GM18867 (cell line): ENCODE data around the gene R3HCC1L.

ENCODE experiments used
- ATAC-seq: cut with Tn5 transposase; IDR thresholded peaks from one replicate; pipeline ENCODE4 v1.9.1; 2021; ENCODE audit warnings: mild to moderate bottlenecking, moderate library complexity; ENCODE audit not compliant: unreplicated experiment

The R3HCC1L gene

DNA sequence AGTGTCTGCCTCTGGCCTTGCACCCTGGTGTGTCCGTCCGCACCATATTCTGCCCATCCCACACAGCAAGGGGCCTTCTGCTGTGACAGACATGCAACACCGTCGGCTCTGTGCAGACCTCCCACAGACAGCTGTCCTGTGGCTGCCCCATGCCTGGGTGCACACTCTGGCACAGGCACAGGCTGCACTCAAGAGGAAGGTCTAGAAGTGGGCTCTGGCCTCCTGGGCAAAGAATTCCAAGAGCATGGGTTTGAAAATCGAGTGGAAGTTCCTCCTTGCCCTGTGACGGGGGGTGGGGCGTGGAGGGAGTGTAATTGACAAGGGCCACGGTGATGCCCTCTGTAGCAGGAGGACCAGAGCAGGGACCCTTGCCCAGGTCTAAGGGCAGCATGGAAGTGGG, 137.8 kb downstream of the R3HCC1L start:
- no peak for ATAC-seq

DNA sequence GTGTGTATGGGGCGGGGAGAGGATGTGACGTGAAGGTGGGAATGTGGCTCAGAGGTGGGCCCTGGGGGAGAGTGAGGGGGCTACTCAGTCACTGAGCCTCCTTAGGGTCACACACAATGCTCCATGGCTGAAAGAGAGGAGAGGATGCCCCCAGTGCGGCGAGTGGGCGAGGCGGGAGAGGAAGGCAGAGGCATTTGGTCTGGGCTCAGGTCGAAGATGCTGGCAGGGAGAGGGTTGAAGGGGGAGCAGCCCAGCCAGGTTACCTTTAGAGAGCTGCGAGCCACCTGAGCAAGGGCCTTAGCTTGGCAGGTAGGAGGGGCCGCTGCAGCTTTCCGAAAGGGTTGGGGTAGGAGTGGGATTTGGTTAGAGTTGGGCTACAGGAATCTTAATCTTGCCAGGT, 138.2 kb downstream of the R3HCC1L start:
- no peak for ATAC-seq

DNA sequence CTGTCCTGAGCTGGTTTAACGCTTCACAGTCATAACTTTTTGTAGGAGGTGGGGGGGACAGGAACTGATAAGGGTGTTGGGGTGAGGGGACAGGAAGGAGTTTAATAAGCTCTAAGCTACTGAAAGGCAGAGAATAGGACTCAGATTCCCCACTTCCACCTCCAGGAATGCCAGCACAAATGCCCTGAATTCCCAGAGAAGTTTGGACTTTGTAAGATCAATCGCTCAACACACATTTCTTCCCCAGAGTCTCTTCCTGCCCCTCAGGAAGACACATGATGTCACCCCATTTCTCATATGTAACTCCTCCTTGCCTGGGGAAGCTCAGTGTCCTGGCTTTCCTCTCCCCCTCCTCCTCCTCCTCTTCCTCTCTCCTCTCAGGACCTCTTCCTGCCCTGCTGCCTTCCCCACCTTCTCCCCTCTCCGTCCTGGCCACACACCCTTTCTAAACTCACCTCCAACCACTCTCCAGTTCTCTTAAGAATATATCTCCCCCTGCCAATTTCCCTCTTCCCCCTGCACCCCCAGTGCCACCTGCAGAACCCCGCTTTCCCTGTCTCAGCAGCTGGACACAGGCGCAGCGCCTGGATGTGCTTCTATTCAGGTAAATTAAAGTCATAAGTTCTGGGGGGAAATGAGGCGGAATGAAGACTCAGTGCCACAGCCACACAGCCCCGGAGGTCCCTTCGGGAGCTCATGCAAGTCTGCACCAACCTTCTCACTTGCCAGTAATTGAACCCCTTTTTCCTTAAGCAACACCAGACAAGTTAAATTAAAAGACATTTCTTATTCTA, 138.8 kb downstream of the R3HCC1L start:
- no peak for ATAC-seq

DNA sequence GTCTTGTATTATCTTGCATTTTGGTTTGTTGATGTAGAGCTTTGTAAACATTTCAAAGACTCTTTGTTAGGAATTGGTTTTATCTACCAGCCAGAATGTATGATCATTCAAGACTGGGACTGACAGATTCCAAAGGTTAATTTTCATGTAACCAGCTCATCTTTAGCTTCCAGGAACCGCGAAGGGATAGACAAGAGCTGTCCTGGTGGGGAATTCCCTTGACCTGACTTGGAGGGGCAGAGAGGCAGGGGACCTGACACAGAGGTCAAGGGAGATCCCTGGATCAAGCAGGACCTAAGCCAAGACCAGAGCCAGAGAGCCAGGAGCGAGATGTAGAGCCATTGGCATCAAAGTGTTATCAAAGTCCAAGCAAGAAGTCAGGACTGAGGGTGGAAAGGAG, 140.1 kb downstream of the R3HCC1L start:
- ATAC-seq, result no peak

DNA sequence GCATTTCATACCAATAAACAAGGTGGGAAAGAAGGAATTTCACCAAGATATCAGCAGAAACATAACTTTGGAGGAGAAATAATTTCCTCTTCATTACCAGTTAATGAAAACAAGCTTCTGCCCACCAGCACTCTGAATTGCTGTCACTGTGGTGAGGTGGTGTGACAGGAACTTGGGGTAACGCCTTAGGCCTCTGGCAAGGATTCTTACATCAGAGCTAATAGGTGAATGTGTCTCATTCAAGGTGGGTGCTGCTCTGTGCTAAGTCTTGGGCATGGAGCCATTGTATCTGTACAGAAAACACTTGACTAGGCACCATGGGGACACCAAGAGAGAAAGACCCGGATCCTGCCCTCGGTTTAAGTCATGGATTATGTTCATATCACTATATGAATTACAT, 141.9 kb downstream of the R3HCC1L start:
- no peak for ATAC-seq

DNA sequence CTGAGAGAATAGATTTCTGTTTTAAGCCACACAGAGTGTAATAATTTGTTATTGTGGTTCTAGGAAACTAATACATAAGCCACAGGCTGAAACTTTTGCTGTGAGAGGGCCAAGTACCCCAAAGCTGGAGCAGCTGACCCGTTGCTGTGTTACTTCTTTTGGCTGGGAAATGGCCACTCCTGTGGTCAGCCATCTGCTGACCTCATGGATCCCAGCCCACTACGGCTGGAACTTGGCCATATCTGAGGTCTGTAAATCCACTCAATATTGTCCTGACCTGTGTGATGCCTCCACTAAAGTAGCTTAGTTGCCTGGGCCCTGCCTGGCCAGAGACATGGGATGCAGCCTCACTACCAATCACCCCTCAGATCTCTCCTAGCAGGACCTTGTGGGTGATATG, 151.0 kb downstream of the R3HCC1L start:
- ATAC-seq, result no peak

DNA sequence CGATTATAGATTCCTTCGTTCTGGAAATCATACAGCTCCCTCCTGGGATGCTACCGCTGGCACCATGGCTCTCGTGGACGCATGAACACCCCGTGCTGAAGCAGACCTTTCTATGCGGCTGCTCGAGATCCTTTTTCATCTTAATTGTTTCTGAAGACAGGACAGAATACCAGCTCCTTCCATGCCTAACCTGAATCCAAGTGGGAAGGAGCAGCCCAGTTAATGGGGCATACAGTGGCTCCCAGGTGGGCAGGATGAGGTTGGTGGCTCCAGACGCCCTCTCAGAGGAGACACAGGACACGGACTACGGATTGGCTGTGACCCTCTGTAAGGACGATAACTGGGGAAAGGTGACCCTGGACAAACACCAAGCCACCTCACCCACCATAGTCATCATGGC, 152.0 kb downstream of the R3HCC1L start:
- ATAC-seq, result no peak

DNA sequence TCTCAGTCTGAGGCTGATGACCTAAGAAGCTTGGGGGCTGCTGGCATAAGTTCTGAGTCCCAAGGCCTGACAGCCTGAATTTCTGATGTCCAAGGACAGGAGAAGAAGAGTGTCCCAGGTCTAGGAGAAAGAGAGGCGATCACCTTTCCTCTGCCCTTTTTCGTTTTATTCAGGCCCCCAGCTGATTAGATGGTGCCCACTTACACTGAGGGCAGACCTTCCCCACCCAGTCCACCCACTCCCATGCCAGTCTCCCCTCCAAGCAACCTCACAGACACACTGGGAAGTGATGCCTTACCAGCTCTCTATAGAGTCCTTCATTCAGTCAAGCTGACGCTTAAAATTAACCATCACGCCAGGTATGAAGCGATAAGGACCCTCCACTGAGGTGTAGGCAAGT, 152.9 kb downstream of the R3HCC1L start:
- no peak for ATAC-seq

DNA sequence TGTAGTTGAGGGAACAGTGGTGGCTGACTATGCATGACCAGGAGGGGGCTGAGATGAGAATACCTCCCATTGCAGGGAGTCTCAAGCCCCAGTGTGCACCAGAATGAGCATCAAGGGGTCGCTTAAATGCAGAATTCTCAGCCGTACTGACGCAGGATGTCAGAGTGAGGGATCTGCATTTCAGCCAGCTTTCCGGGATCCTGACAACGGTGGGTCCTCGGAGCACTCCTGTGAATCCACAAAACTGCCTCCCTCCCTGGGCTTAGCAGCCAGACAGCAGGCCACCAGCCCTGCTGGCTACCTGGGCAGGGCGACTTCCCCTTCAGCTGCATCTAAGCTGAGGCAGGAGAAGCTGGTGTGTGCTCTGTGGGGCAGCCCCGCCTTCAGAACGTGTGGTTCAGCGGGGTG, 155.3 kb downstream of the R3HCC1L start:
- no peak for ATAC-seq

DNA sequence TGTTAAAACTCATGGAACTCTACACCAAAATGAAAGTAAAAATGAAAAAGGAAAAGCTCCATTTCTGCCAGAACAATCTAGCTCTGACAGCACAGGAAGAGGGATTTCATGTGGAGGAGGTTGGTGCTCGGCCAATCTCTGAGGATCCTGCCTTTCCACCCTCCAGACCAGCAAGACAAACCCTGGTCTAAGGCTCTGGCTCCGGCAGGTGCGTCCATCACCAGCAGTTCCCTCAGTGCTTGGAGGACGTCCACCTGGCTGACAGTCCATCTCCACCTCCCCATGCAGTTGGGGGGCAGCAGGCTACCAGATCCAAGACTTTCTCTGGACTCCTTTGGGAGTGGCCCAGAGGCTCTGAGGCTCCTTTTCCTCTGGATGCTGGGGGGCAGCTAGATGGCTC, 158.5 kb downstream of the R3HCC1L start:
- no peak for ATAC-seq

DNA sequence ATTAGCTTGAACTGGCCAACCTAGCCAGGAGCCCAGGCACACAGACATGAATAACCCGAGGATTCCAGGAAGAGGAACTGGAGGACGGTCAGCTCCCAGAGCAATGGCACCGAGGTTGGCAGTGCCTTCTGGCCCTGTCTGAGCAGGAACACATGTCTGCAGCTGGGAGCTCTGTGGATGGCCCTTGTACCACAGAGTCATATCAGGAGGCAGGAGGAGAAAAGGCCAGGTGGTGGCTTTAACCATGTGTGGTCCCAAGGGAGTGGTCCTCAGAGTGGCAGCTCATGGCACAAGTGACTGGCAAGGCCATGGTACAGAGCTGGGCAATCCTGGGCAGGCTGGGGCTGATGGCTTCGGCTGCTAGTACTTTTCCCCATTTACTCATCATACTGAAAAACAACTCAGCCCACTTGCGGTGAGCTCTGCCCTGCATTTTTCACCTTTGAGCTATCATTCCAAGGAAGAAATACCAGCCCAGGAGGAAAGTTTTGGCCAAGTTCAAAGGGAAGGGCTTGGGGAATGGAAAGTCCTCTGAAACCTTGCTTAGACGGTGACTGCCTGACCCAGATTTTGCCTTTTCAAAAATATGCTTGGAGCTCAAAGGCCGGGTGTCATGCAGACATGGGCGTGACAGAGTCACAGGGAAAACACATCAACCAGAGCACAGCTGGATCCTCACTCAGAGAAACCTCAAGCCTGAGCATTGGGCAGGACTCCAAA, 159.3 kb downstream of the R3HCC1L start:
- ATAC-seq, result no peak

DNA sequence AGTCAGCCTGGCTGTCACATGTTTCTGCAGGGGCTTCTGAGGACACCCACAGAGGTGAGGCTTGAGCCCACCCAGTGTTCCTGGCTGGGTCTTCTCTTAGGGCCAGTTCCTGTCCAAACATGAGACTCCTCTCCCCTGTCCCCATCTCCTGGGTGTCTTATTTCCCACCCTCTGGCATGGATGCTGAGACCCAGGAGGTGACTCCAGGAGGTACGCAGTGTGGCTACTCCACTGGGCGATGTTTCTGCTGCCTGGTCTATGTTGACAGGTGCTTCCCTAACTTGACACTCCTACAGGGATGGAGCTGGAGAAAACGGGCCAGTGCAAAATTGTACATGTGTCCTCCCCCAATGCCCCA, 159.8 kb downstream of the R3HCC1L start:
- no peak for ATAC-seq
